ENCODE results near the gene BCKDHB. TPM values are rescaled to one million over a fixed set of nuclear protein-coding genes. Genes with fewer than 3 reads are reported as not detected.

BCKDHB gene
- total RNA-seq, 4 donors from 2014 or later, result 1.6 to 6.9 (median 4.8) TPM

DNA sequence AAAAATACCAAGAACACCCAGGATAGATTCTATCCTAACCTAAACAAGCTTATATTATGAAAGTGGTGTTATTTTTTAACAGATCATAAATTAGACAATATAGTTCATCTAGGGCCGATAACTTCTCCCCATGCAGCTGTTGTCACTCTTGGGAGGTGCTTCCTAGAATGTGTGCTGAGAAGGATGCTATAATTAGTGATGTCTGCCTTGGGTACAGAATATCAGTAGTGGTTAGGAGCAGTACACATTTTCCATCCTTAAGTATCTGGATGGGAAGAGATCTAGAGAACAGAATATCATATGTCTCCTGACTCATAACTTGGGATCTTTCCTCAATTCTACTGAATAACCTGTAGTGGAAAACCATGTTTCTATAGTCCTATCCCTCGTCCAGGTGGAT is 214.5 kb downstream of the BCKDHB start:
- H3K27ac ChIP-seq, result no peak overlapping the region
- H3K36me3 ChIP-seq, result no peaks in the 10 kb centered on the region
- H3K9me3 ChIP-seq, result no peaks in the 10 kb centered on the region
- H3K4me1 ChIP-seq, result peaks cover 0 to 6% of the 10 kb centered on the region in 2 donors
- no peak overlapping the region for H3K4me3 ChIP-seq
- no peak for ATAC-seq
- DNase-seq, result no peak
- TF ChIP-seq POLR2A (IDR thresholded peaks at IDR 0.05), result no peak
- TF ChIP-seq, protein P1, sequence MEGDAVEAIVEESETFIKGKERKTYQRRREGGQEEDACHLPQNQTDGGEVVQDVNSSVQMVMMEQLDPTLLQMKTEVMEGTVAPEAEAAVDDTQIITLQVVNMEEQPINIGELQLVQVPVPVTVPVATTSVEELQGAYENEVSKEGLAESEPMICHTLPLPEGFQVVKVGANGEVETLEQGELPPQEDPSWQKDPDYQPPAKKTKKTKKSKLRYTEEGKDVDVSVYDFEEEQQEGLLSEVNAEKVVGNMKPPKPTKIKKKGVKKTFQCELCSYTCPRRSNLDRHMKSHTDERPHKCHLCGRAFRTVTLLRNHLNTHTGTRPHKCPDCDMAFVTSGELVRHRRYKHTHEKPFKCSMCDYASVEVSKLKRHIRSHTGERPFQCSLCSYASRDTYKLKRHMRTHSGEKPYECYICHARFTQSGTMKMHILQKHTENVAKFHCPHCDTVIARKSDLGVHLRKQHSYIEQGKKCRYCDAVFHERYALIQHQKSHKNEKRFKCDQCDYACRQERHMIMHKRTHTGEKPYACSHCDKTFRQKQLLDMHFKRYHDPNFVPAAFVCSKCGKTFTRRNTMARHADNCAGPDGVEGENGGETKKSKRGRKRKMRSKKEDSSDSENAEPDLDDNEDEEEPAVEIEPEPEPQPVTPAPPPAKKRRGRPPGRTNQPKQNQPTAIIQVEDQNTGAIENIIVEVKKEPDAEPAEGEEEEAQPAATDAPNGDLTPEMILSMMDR (IDR thresholded peaks at IDR 0.05 in 4 of 5, conservative IDR thresholded peaks at IDR 0.05 in 1 of 5), result no peak
- in situ Hi-C loops (cut with MboI; ENCODE audit: low sequenced_read_pairs in 4 of 4), result no loop called here
- no peaks in the 10 kb centered on the region for H3K27me3 ChIP-seq
- intact Hi-C loops (cut with DNase I; ENCODE audit: low total_unique reads), result no loop called here

DNA sequence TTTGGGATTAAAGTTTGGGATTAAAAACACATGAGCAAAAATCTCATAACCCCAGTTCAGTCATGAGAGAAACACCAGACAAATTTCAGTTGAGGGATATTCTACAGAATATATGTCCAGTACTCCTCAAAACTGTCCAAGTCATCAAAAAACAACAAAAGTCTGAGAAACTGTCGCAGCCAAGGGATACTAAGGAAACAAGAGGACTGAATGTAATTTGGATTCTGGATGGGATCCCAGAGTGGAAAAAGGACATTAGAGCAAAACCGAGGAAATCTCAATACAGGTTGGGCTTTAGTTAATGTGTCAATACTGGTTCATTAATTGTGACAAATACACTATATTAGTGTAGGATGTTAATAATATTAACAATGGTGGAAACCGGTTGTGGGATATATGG is 219.3 kb downstream of the BCKDHB start:
- intact Hi-C loops (cut with DNase I; ENCODE audit: low total_unique reads) (no loop called here), in situ Hi-C loops (cut with MboI; ENCODE audit: low sequenced_read_pairs in 4 of 4) (no loop called here)
- Histone ChIP-seq H3K9me3 (no peaks in the 10 kb centered on the region), H3K4me3 (no peak overlapping the region), H3K4me1 (peaks cover 13 to 17% of the 10 kb centered on the region in 2 donors), H3K27me3 (no peaks in the 10 kb centered on the region), H3K36me3 (no peaks in the 10 kb centered on the region), H3K27ac (no peak overlapping the region)
- TF ChIP-seq, protein P1 (IDR thresholded peaks at IDR 0.05 in 4 of 5, conservative IDR thresholded peaks at IDR 0.05 in 1 of 5), result no peak
- no peak for TF ChIP-seq POLR2A (IDR thresholded peaks at IDR 0.05)
- DNase-seq, result no peak
- ATAC-seq, result no peak

DNA sequence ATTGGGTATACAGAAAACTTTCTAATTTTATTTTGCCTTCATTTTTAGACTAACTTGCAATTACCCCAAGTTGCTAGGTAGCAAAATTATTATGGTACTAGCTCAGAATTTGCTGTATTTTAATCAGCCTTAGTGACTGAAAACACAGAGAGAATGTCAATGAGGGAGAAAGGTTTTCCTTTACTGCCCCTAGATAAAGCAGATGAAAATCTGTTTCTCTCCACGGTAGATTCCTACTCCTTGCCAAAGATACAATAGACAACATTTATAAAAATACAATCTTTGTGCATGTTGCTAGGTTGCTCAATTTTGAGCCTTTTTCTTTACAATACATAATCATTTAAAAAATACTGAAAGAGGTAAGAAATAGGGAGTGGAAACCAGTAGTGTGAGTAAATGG is 222.2 kb downstream of the BCKDHB start:
- no peak for ATAC-seq
- intact Hi-C loops (cut with DNase I; ENCODE audit: low total_unique reads), result no loop called here
- DNase-seq, result no peak
- no peak overlapping the region for H3K27ac ChIP-seq
- peaks cover 13 to 14% of the 10 kb centered on the region in 2 donors for H3K4me1 ChIP-seq
- H3K27me3 ChIP-seq, result no peaks in the 10 kb centered on the region
- H3K4me3 ChIP-seq, result no peak overlapping the region
- H3K9me3 ChIP-seq, result no peaks in the 10 kb centered on the region
- TF ChIP-seq POLR2A (IDR thresholded peaks at IDR 0.05), result no peak
- TF ChIP-seq, protein P1 (IDR thresholded peaks at IDR 0.05 in 4 of 5, conservative IDR thresholded peaks at IDR 0.05 in 1 of 5), result no peak
- no peaks in the 10 kb centered on the region for H3K36me3 ChIP-seq
- in situ Hi-C loops (cut with MboI; ENCODE audit: low sequenced_read_pairs in 4 of 4), result no loop called here

DNA sequence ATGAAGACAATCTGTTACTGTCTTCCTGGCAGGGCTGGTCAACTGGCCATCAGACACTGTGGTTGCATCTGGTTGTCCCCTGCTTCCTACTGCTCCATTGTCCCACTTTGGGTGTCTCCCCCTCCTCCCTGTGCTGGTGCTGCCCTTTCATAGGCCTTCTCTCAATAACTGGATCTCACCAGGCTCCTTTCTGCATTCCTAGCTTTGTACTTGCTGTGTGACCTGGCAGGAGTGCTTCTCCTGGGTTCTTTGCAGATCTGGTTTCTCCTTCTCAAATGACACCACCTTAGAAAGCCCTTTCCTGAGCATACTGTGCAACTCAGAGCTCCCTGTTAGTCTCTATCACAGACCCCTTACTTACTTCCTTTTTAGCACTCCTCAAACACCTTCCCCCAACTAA is 223.0 kb downstream of the BCKDHB start:
- Histone ChIP-seq H3K27me3 (no peaks in the 10 kb centered on the region), H3K4me3 (no peak overlapping the region), H3K9me3 (no peaks in the 10 kb centered on the region), H3K27ac (no peak overlapping the region), H3K4me1 (peaks cover 13 to 14% of the 10 kb centered on the region in 2 donors), H3K36me3 (no peaks in the 10 kb centered on the region)
- no peak for TF ChIP-seq POLR2A (IDR thresholded peaks at IDR 0.05)
- TF ChIP-seq, protein P1 (IDR thresholded peaks at IDR 0.05 in 4 of 5, conservative IDR thresholded peaks at IDR 0.05 in 1 of 5), result no peak
- in situ Hi-C loops (cut with MboI; ENCODE audit: low sequenced_read_pairs in 4 of 4), result no loop called here
- peak in 1 of 2 donors; percentile 51 for ATAC-seq
- DNase-seq, result no peak
- intact Hi-C loops (cut with DNase I; ENCODE audit: low total_unique reads), result no loop called here

DNA sequence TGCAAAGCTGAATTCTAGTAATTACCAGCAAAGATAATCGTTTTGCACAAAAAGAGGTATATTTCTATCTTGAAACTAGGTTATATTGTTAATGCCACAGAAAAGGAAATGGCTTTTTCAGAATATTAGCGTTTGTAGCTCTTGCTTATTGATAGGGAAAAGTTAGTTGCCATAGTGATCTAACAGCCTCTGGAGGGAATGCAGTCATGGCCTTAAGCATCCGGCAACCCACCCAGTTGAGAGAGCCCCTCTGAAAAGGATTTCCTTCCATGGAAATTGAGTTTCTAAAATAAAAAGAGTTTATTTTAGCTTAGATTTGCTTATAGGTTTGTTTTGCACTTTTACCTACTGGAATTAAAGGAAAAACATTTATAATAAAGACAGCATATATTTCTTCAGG is 224.5 kb downstream of the BCKDHB start:
- Histone ChIP-seq H3K4me3 (no peak overlapping the region), H3K4me1 (peaks cover 13 to 14% of the 10 kb centered on the region in 2 donors), H3K27ac (no peak overlapping the region), H3K27me3 (no peaks in the 10 kb centered on the region), H3K36me3 (no peaks in the 10 kb centered on the region), H3K9me3 (no peaks in the 10 kb centered on the region)
- ATAC-seq (no peak), DNase-seq (no peak)
- intact Hi-C loops (cut with DNase I; ENCODE audit: low total_unique reads) (no loop called here), in situ Hi-C loops (cut with MboI; ENCODE audit: low sequenced_read_pairs in 4 of 4) (no loop called here)
- TF ChIP-seq POLR2A (IDR thresholded peaks at IDR 0.05), result no peak
- TF ChIP-seq, protein P1 (IDR thresholded peaks at IDR 0.05 in 4 of 5, conservative IDR thresholded peaks at IDR 0.05 in 1 of 5), result no peak

All from gastrocnemius medialis (tissue), 4 donors.